Kidney (tissue), 14 donors: ENCODE data around the gene ANGPTL2. TPM values are rescaled to one million over a fixed set of nuclear protein-coding genes. Genes with fewer than 3 reads are reported as not detected.

ENCODE experiments used
- DNase-seq, 5 donors: peaks; one replicate each; pipeline ENCODE4 v3.0.0-alpha.2; 2013 to 2020
- FAIRE-seq: peaks from 2 replicates; lab custom pipeline; 2012; peaks lifted over from hg19 to GRCh38; lab: Jason Lieb, UNC
- H3K27ac ChIP-seq, 2 donors: one replicate each; pipeline ENCODE4 v1.7.0; 2013; ENCODE audit warnings: low read depth in 2 of 2, low read length in 2 of 2, inconsistent platforms in 1 of 2
- H3K27me3 ChIP-seq: one replicate; pipeline ENCODE4 v1.7.1; 2013; ENCODE audit warnings: low read length, inconsistent platforms; ENCODE audit not compliant: control insufficient read depth, insufficient read depth
- H3K36me3 ChIP-seq, 3 donors: one replicate each; pipeline versions ENCODE4 v1.7.0 to v1.7.1; 2013; ENCODE audit warnings: low read length in 3 of 3, control low read depth in 1 of 3, inconsistent platforms in 1 of 3; ENCODE audit not compliant: insufficient read depth in 3 of 3, control insufficient read depth in 2 of 3
- H3K4me1 ChIP-seq, 3 donors: one replicate each; pipeline versions ENCODE4 v1.7.0 to v1.7.1; 2013; ENCODE audit warnings: low read length in 3 of 3, inconsistent platforms in 1 of 3, low read depth in 1 of 3; ENCODE audit not compliant: control insufficient read depth in 2 of 3, insufficient read depth in 2 of 3
- H3K4me3 ChIP-seq, 3 donors: one replicate each; pipeline versions ENCODE4 v1.7.0 to v1.8.1; 2013; ENCODE audit warnings: low read length in 3 of 3, control low read depth in 1 of 3, inconsistent platforms in 1 of 3
- H3K9ac ChIP-seq, 3 donors: one replicate each; pipeline versions ENCODE4 v1.7.0 to v1.7.1; 2013; ENCODE audit warnings: low read length in 3 of 3, control low read depth in 1 of 3, inconsistent platforms in 1 of 3
- H3K9me3 ChIP-seq, 3 donors: one replicate each; pipeline versions ENCODE4 v1.7.0 to v1.7.1; 2013; ENCODE audit warnings: low read length in 3 of 3, control low read depth in 1 of 3, inconsistent platforms in 1 of 3; ENCODE audit not compliant: control insufficient read depth in 2 of 3, insufficient read depth in 1 of 3
- CTCF ChIP-seq: IDR thresholded peaks from 3 replicates; pipeline ENCODE4 v1.5.1; 2012; ENCODE audit warnings: mild to moderate bottlenecking, moderate library complexity, borderline replicate concordance; ENCODE audit not compliant: insufficient read depth; ENCODE audit errors: extremely low read depth
- intact Hi-C: fragments of 100-400 bp; cut with DNase I; formaldehyde crosslinking; loops from one replicate; pipeline ENCODE4 v1.11.1; 2022
- polyA plus RNA-seq: library from polyadenylated mRNA; stranded (reverse); fragments of 350-450 nt; fragmentation: Illumina TruSeq; extraction: RNeasy Lipid Tissue Mini Kit (QIAGEN cat#74804); gene quantifications from one replicate; pipeline ENCODE4 v1.2.3, GENCODE V29; 2014; ENCODE audit warnings: low read depth, low replicate concordance; ENCODE audit not compliant: insufficient read depth
- total RNA-seq: library from RNA; stranded (reverse); fragmentation: NEBNext Ultra II Directional; extraction: Animal tissue kit (Norgen Biotek cat#: 25700); gene quantifications from one replicate; pipeline ENCODE4 v1.2.1, GENCODE V29; 2021
- donor health status: control.
- donor health status: control.
- donor health status: control.
- donor health status: control.
- donor health status: control.
- donor health status: DM: yes; HTN: yes; CAD: no.
- donor health status: Normal renal cell carcinoma (clear cell type).

ANGPTL2 gene
- total and polyA plus RNA-seq, 2 donors from 2014 or later = 4.3 to 12.4 TPM

DNA sequence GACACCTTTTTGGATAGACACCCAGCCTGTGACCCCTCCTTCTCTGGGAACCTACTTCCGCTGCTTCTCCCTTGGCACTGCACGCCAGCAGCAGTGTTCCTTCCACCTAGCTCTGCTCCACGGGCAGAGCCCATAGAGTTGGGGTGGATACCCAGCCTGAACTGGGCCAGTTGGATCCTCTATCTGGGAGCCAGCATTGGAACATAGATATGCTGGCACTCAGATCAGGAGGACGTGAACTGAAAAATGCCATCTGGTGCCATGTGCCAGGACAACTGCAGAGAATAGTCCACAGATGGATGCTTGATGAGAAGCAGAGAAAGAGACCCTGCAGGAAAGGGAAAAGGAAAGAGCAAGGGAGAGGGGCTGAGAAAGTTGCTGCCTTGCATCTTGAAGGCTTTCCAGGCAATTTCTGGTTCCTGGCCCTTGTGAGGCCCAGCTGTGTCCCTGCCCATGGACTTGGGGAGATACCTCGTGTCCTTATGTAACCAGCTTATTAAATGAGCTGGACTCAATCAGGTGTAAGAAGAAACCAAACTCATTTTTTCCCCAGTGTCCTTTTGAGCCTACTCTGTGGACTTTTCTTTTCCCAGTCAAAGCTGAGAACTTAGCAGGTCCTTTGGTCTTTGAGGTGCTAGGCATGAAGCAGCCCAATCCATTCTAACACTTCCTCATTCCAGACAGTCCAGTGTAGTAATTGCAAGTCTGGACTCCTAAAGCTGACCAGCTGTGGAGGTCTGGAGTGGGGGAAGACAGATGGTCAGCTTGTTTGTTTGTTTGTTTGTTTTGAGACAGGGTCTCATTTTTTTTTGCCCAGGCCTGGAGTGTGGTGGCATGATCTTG is 39.1 kb downstream of the ANGPTL2 start:
- intact Hi-C loops = no loop called here

DNA sequence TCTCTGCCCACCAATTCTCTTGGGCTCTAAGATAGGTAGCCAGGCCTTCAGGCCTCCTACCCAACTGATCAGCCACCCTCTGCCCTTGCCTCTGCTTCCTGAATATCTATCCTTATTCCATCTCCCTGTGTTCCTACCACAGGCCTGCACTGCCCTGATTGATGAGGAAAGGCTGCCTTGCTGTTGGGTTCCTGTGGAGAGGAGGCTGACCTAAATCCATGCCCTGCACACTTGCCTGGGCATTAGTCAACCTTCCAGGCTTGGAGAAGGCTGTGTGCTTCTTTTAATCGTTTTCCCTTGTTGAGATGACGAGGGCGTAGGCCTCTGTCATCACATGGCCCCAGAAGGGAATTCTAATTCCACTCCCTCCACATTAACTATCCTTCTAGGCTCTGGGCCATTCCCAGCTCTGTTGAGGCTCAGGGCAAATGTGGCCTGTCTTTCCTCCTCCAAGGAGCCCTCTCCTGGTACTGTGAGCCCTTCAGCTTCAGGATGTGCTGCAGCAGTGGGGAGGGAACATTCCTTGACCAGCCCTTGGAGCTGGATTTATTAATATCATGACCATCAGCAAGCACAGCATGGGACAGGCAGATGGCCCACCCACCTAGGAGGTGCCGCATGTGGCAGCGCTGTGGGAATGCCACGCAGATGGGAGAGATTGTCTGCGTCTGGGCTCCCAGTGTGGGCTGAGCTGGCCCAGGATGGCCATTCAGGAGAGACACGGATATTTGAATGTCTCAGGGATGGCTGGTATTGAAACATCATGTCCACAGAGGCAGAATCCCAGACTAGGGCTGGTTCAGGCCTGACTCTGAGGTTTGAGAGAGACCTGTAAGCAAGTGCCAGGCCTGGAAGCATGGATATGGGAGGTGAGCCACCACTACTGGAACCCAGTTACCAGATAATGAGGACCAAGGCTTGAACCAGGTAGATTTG is 40.9 kb downstream of the ANGPTL2 start:
- DNase-seq (peak in 1 of 5 donors; percentile 15), FAIRE-seq (no peak)
- H3K27ac ChIP-seq = no peak overlapping the region
- H3K36me3 ChIP-seq = no peaks in the 10 kb centered on the region
- peaks cover 0 to 2% (median 0%) of the 10 kb centered on the region in 3 donors for H3K4me1 ChIP-seq
- no peak for TF ChIP-seq CTCF
- no peaks in the 10 kb centered on the region for H3K9me3 ChIP-seq
- H3K27me3 ChIP-seq = no peaks in the 10 kb centered on the region
- intact Hi-C loops = no loop called here
- no peak overlapping the region for H3K4me3 ChIP-seq
- no peak overlapping the region for H3K9ac ChIP-seq

More for the DNA sequence above, 39.1 kb downstream of the ANGPTL2 start:
- H3K36me3 ChIP-seq = no peaks in the 10 kb centered on the region
- no peaks in the 10 kb centered on the region for H3K9me3 ChIP-seq
- no peak for FAIRE-seq
- H3K27me3 ChIP-seq = no peaks in the 10 kb centered on the region
- DNase-seq = peak in 1 of 5 donors; percentile 60
- H3K27ac ChIP-seq = no peak overlapping the region
- no peak overlapping the region for H3K4me3 ChIP-seq
- H3K9ac ChIP-seq = no peak overlapping the region
- no peak for TF ChIP-seq CTCF
- H3K4me1 ChIP-seq = peaks cover 0 to 2% (median 0%) of the 10 kb centered on the region in 3 donors

- Histone ChIP-seq H3K27me3 (no peaks in the 10 kb centered on the region), H3K9me3 (no peaks in the 10 kb centered on the region), H3K4me1 (peaks cover 0 to 4% (median 2%) of the 10 kb centered on the region in 3 donors), H3K27ac (no peak overlapping the region), H3K4me3 (no peak overlapping the region), H3K9ac (no peak overlapping the region), H3K36me3 (no peaks in the 10 kb centered on the region)
- DNase-seq (no peak), FAIRE-seq (no peak)
- intact Hi-C loops = no loop called here
- no peak for TF ChIP-seq CTCF
These were observed 42.8 kb downstream of the ANGPTL2 start for GRCh38 chr9:127079446-127080140.
